HG03571 (cell line): ENCODE measurements around the gene FOXQ1.
"Not testable (repeated sequence)": the region's sequence is repeated elsewhere in the genome, so short reads cannot be mapped to it uniquely, and the experiment has no call there.

ENCODE experiments used
- ATAC-seq: cut with Tn5 transposase; IDR thresholded peaks from one replicate; pipeline ENCODE4 v1.9.1; 2021; ENCODE audit not compliant: unreplicated experiment

The FOXQ1 gene

GRCh38 chr6:1355068-1355467 lies 43.2 kb downstream of the FOXQ1 start:
- not testable (repeated sequence) for ATAC-seq

GRCh38 chr6:1361717-1362116 lies 49.8 kb downstream of the FOXQ1 start:
- ATAC-seq: not testable (repeated sequence)

- ATAC-seq: no peak
Measured at GRCh38 chr6:1362643-1363042, 50.7 kb downstream of the FOXQ1 start.

- no peak for ATAC-seq
Measured at GRCh38 chr6:1363298-1363697, 51.4 kb downstream of the FOXQ1 start.

GRCh38 chr6:1363729-1364572 lies 52.1 kb downstream of the FOXQ1 start:
- ATAC-seq: no peak
